CD4-positive, alpha-beta T cell (primary cell): ENCODE data around the gene RAP1GAP2. TPM values are rescaled to one million over a fixed set of nuclear protein-coding genes. Genes with fewer than 3 reads are reported as not detected.
A peak's percentile ranks its signal among the peaks of the same experiment; 100 is the strongest.

ENCODE experiments used
- ATAC-seq: fragments of 200-7000 bp; cut with Tn5 transposase; one replicate; pipeline ENCODE4 v1.10.0; 2022; ENCODE audit warnings: mild to moderate bottlenecking; ENCODE audit not compliant: poor library complexity
- CTCF ChIA-PET: fragments of 350-600 bp; sonication (Branson Sonifier 250); formaldehyde crosslinking; loops from one replicate; lab custom pipeline; 2021; ENCODE audit warnings: antibody characterized with exemption, inconsistent platforms; lab: Charles Lee
- POLR2A ChIA-PET: fragments of 350-600 bp; sonication (Branson Sonifier 250); formaldehyde crosslinking; loops from one replicate; lab custom pipeline; 2021; ENCODE audit warnings: antibody characterized with exemption, inconsistent platforms; lab: Charles Lee
- DNase-seq, 14 experiments: peaks; one replicate each; pipeline ENCODE4 v3.0.0-alpha.2; 2013 to 2020; ENCODE audit warnings: mixed read lengths in 2 of 14
- H3K27ac ChIP-seq, 2 donors: one replicate each; pipeline versions ENCODE4 v1.5.1 to v1.7.0; 2013; ENCODE audit warnings: low read length in 2 of 2, low read depth in 1 of 2, mild to moderate bottlenecking in 1 of 2
- H3K27me3 ChIP-seq, 2 experiments: 1 replicate in 1 of 2; 2 replicates in 1 of 2; pipeline versions ENCODE4 v1.6.1 to v1.7.0; 2013; ENCODE audit warnings: low read length in 2 of 2, control low read depth in 1 of 2, mild to moderate bottlenecking in 1 of 2, moderate library complexity in 1 of 2; ENCODE audit not compliant: insufficient read depth in 2 of 2, control insufficient read depth in 1 of 2
- H3K36me3 ChIP-seq: one replicate; pipeline ENCODE4 v1.6.1; 2013; ENCODE audit warnings: low read length, control low read depth; ENCODE audit not compliant: insufficient read depth
- H3K4me1 ChIP-seq: one replicate; pipeline ENCODE4 v1.6.1; 2013; ENCODE audit warnings: low read length, control low read depth; ENCODE audit not compliant: insufficient read depth
- H3K4me3 ChIP-seq: one replicate; pipeline ENCODE4 v1.5.1; 2013; ENCODE audit warnings: mild to moderate bottlenecking, low read length, moderate library complexity
- H3K9me3 ChIP-seq, 2 experiments: 1 replicate in 1 of 2; 2 replicates in 1 of 2; pipeline versions ENCODE4 v1.6.1 to v1.7.0; 2013; ENCODE audit warnings: low read length in 2 of 2, mild to moderate bottlenecking in 2 of 2, control low read depth in 1 of 2, moderate library complexity in 1 of 2; ENCODE audit not compliant: control insufficient read depth in 1 of 2, insufficient read depth in 1 of 2
- H3K27ac Mint-ChIP-seq: one replicate; pipeline ENCODE4 v1.8.0; 2020; ENCODE audit warnings: mixed read lengths
- H3K27me3 Mint-ChIP-seq: one replicate; pipeline ENCODE4 v1.8.0; 2021; ENCODE audit warnings: mixed read lengths
- H3K36me3 Mint-ChIP-seq: one replicate; pipeline ENCODE4 v1.8.0; 2021; ENCODE audit warnings: low read depth, mixed read lengths
- H3K4me1 Mint-ChIP-seq: one replicate; pipeline ENCODE4 v1.8.0; 2021; ENCODE audit warnings: low read depth, mixed read lengths
- H3K4me3 Mint-ChIP-seq: one replicate; pipeline ENCODE4 v1.8.0; 2020; ENCODE audit warnings: mild to moderate bottlenecking, mixed read lengths
- H3K9me3 Mint-ChIP-seq: one replicate; pipeline ENCODE4 v1.8.0; 2020; ENCODE audit warnings: mixed read lengths
- CTCF ChIP-seq: fragments of 200-600 bp; IDR thresholded peaks from one replicate; pipeline ENCODE4 v1.8.0; 2022; ENCODE audit warnings: antibody characterized with exemption, mild to moderate bottlenecking
- intact Hi-C, 2 experiments: fragments of 100-400 bp; cut with DNase I in 1 of 2; cut with micrococcal nuclease in 1 of 2; formaldehyde crosslinking; loops; one replicate each; pipeline versions ENCODE4 v1.15.1 to v1.9.0; 2023 to 2025; cut with DNase I, micrococcal nuclease
- total RNA-seq, 174 experiments: library from RNA in 2 of 174; stranded (reverse) in 2 of 174; gene quantifications; one replicate each; pipeline ENCODE4 v1.2.3 and lab custom pipeline; 2021 to 2026

The RAP1GAP2 gene
- total RNA-seq, 2 experiments from 2014 or later = 46.3 to 49.7 TPM

- DNase-seq = no peak
- no peak for TF ChIP-seq CTCF
- Mint-ChIP-seq H3K36me3 (peaks cover 4% of the 10 kb centered on the region), H3K27ac (no peak overlapping the region), H3K4me1 (peaks cover 27% of the 10 kb centered on the region), H3K4me3 (no peak overlapping the region), H3K9me3 (no peaks in the 10 kb centered on the region), H3K27me3 (no peaks in the 10 kb centered on the region)
- H3K27me3 ChIP-seq = no peaks in the 10 kb centered on the region
- H3K4me3 ChIP-seq = no peak overlapping the region
- no peak for ATAC-seq
- no peak overlapping the region for H3K27ac ChIP-seq
- ChIA-PET CTCF (interaction anchor here (3.0 kb wide), 1 partner anchor 23 kb away, joined by 12 read pairs; no protein-coding TSS in a partner anchor), POLR2A (no interaction called here)
- intact Hi-C loops = no loop called here
- peaks cover 33% of the 10 kb centered on the region for H3K4me1 ChIP-seq
- no peaks in the 10 kb centered on the region for H3K9me3 ChIP-seq
- peaks cover 25% of the 10 kb centered on the region for H3K36me3 ChIP-seq
These were observed 13.1 kb downstream of the RAP1GAP2 start for GRCh38 chr17:2809337-2809736.

- TF ChIP-seq CTCF = no peak
- Mint-ChIP-seq H3K27ac (peak overlapping the region; percentile 97), H3K4me1 (peaks cover 40% of the 10 kb centered on the region), H3K36me3 (no peaks in the 10 kb centered on the region), H3K9me3 (no peaks in the 10 kb centered on the region), H3K27me3 (no peaks in the 10 kb centered on the region), H3K4me3 (peak overlapping the region; percentile 83)
- Histone ChIP-seq H3K36me3 (peaks cover 4% of the 10 kb centered on the region), H3K4me3 (peak overlapping the region; percentile 54), H3K9me3 (no peaks in the 10 kb centered on the region), H3K27ac (peak overlapping the region; percentile 19 to 26), H3K27me3 (no peaks in the 10 kb centered on the region), H3K4me1 (peaks cover 56% of the 10 kb centered on the region)
- peak; percentile 2 for ATAC-seq
- intact Hi-C loops = loop anchor here (1.0 to 2.0 kb wide), 2 partner anchors 18 to 27 kb away; partner anchors contain the start of gene RAP1GAP2 (in 1 of the 2)
- peak in 2 of 14 experiments; percentile 21 to 72 for DNase-seq
- ChIA-PET POLR2A (interaction anchor here (0.6 to 5.9 kb wide), 26 partner anchors 9 to 1032 kb away, joined by 3 to 213 read pairs (median 6); partner anchors contain the start of genes CTNS, METTL16, MNT and PAFAH1B1), CTCF (interaction anchor here (0.9 to 3.5 kb wide), 7 partner anchors 14 to 35 kb away, joined by 3 to 45 read pairs (median 10); partner anchors contain the start of gene RAP1GAP2)
These were observed 17.8 kb downstream of the RAP1GAP2 start for GRCh38 chr17:2814049-2814448.

- intact Hi-C loops = loop anchor here (1.0 to 2.0 kb wide), 4 partner anchors 18 to 28 kb away; partner anchors contain the start of gene RAP1GAP2 (in 1 of the 2)
- H3K4me3 ChIP-seq = peak overlapping the region; percentile 54
- Mint-ChIP-seq H3K27me3 (no peaks in the 10 kb centered on the region), H3K36me3 (no peaks in the 10 kb centered on the region), H3K4me1 (peaks cover 40% of the 10 kb centered on the region), H3K9me3 (no peaks in the 10 kb centered on the region), H3K4me3 (peak overlapping the region; percentile 83), H3K27ac (peak overlapping the region; percentile 97)
- no peak for TF ChIP-seq CTCF
- no peaks in the 10 kb centered on the region for H3K27me3 ChIP-seq
- H3K27ac ChIP-seq = peak overlapping the region; percentile 65 to 69
- peaks cover 4% of the 10 kb centered on the region for H3K36me3 ChIP-seq
- POLR2A ChIA-PET = interaction anchor here (0.6 to 5.9 kb wide), 27 partner anchors 9 to 1032 kb away, joined by 3 to 213 read pairs (median 6); partner anchors contain the start of genes CTNS, METTL16, MNT and PAFAH1B1
- DNase-seq (peak; percentile 88 to 98 (median 93)), ATAC-seq (peak; percentile 81)
- CTCF ChIA-PET = interaction anchor here (0.9 to 3.5 kb wide), 10 partner anchors 11 to 198 kb away, joined by 3 to 45 read pairs (median 6); partner anchors contain the start of gene RAP1GAP2
- no peaks in the 10 kb centered on the region for H3K9me3 ChIP-seq
- peaks cover 63% of the 10 kb centered on the region for H3K4me1 ChIP-seq
These were observed 18.5 kb downstream of the RAP1GAP2 start for GRCh38 chr17:2814481-2815341.
